ENCODE data around the gene PFN1. TPM values are rescaled to one million over a fixed set of nuclear protein-coding genes. Genes with fewer than 3 reads are reported as not detected.

Gene PFN1
- total and polyA plus RNA-seq, 10 of the 15 experiments (the other 5 are each of a cell fraction or from before 2014, with no cell fraction given), result 154 to 3,892 (median 1,918) TPM

- TF ChIP-seq E2F8 (IDR thresholded peaks at IDR 0.05; ENCODE audit: low read depth, partially characterized antibody) (peak; percentile 67), CHD2 (IDR thresholded peaks at IDR 0.05; ENCODE audit: borderline replicate concordance, low read depth, low read length) (peak; percentile 65), ZNF24 (IDR thresholded peaks at IDR 0.05) (0 out of 2 replicates have a peak, but pooled peaks have one; percentile 26), EZH2 (IDR thresholded peaks at IDR 0.05; ENCODE audit: borderline replicate concordance, control insufficient read depth, low read depth, low read length) (no peak), KAT2A (conservative IDR thresholded peaks at IDR 0.05; ENCODE audit: control insufficient read depth, low read depth, low read length) (no peak), NR2C1 (IDR thresholded peaks at IDR 0.05) (no peak), STAT3 (IDR thresholded peaks at IDR 0.05; ENCODE audit: low read depth, low read length) (peak; percentile 48; the same call in 1 of the 2 replicates), HDAC2 (IDR thresholded peaks at IDR 0.05) (no peak), FOXM1 (IDR thresholded peaks at IDR 0.05; ENCODE audit: low read depth, low read length) (no peak), POLR2AphosphoS2 (IDR thresholded peaks at IDR 0.05; ENCODE audit: low read depth, low read length) (peak; percentile 92), HDAC6 (IDR thresholded peaks at IDR 0.05; ENCODE audit: unreplicated experiment) (peak; percentile 47), NBN (IDR thresholded peaks at IDR 0.05) (peak; percentile 93), MEF2B (IDR thresholded peaks at IDR 0.05; ENCODE audit: partially characterized antibody, poor library complexity, severe bottlenecking) (peak; percentile 8), JUNB (IDR thresholded peaks at IDR 0.05) (0 out of 2 replicates have a peak, but pooled peaks have one; percentile 16), E4F1 (IDR thresholded peaks at IDR 0.05; ENCODE audit: borderline replicate concordance, partially characterized antibody) (no peak), IKZF1 (conservative IDR thresholded peaks at IDR 0.05) (peak; percentile 65; the same call in 1 of the 2 replicates)
- TF ChIP-seq, protein P1, sequence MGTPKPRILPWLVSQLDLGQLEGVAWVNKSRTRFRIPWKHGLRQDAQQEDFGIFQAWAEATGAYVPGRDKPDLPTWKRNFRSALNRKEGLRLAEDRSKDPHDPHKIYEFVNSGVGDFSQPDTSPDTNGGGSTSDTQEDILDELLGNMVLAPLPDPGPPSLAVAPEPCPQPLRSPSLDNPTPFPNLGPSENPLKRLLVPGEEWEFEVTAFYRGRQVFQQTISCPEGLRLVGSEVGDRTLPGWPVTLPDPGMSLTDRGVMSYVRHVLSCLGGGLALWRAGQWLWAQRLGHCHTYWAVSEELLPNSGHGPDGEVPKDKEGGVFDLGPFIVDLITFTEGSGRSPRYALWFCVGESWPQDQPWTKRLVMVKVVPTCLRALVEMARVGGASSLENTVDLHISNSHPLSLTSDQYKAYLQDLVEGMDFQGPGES (IDR thresholded peaks at IDR 0.05), result no peak
- TF ChIP-seq, protein P2, sequence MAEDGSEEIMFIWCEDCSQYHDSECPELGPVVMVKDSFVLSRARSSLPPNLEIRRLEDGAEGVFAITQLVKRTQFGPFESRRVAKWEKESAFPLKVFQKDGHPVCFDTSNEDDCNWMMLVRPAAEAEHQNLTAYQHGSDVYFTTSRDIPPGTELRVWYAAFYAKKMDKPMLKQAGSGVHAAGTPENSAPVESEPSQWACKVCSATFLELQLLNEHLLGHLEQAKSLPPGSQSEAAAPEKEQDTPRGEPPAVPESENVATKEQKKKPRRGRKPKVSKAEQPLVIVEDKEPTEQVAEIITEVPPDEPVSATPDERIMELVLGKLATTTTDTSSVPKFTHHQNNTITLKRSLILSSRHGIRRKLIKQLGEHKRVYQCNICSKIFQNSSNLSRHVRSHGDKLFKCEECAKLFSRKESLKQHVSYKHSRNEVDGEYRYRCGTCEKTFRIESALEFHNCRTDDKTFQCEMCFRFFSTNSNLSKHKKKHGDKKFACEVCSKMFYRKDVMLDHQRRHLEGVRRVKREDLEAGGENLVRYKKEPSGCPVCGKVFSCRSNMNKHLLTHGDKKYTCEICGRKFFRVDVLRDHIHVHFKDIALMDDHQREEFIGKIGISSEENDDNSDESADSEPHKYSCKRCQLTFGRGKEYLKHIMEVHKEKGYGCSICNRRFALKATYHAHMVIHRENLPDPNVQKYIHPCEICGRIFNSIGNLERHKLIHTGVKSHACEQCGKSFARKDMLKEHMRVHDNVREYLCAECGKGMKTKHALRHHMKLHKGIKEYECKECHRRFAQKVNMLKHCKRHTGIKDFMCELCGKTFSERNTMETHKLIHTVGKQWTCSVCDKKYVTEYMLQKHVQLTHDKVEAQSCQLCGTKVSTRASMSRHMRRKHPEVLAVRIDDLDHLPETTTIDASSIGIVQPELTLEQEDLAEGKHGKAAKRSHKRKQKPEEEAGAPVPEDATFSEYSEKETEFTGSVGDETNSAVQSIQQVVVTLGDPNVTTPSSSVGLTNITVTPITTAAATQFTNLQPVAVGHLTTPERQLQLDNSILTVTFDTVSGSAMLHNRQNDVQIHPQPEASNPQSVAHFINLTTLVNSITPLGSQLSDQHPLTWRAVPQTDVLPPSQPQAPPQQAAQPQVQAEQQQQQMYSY (CRISPR knock-in tag; IDR thresholded peaks at IDR 0.05), result no peak
Observed at GRCh38 chr17:4948166-4948930, at the start of gene PFN1 (continued).

Data from GM12878 (cell line).